Neutrophil (primary cell): ENCODE data around the gene DGKG.

Experiments
- H3K27ac ChIP-seq: fragments of 200-600 bp; sonication (generic); 2 replicates; pipeline ENCODE4 v1.5.1; 2016; ENCODE audit warnings: mild to moderate bottlenecking, moderate library complexity
- H3K27me3 ChIP-seq: fragments of 200-600 bp; sonication (generic); 2 replicates; pipeline ENCODE4 v1.6.0; 2016; ENCODE audit warnings: mild to moderate bottlenecking
- H3K36me3 ChIP-seq: fragments of 200-600 bp; sonication (generic); 2 replicates; pipeline ENCODE4 v1.5.1; 2017
- H3K4me1 ChIP-seq, 2 experiments: fragments of 200-600 bp in 1 of 2; sonication (generic) in 1 of 2; 1 replicate in 1 of 2; 2 replicates in 1 of 2; pipeline versions ENCODE4 v1.5.1 to v1.6.1; 2013 to 2016; ENCODE audit warnings: low read depth in 1 of 2, low read length in 1 of 2, mild to moderate bottlenecking in 1 of 2, moderate library complexity in 1 of 2; ENCODE audit not compliant: control insufficient read depth in 1 of 2, insufficient read depth in 1 of 2
- H3K4me3 ChIP-seq, 2 experiments: fragments of 200-600 bp in 1 of 2; sonication (generic) in 1 of 2; 1 replicate in 1 of 2; 2 replicates in 1 of 2; pipeline ENCODE4 v1.5.1; 2013 to 2016; ENCODE audit warnings: low read depth in 1 of 2, low read length in 1 of 2, mild to moderate bottlenecking in 1 of 2, moderate library complexity in 1 of 2
- H3K9me3 ChIP-seq: fragments of 200-600 bp; sonication (generic); 2 replicates; pipeline ENCODE4 v1.5.1; 2016
- TF ChIP-seq, protein P1 (sequence below): fragments of 200-600 bp; sonication (generic); IDR thresholded peaks from 2 replicates; pipeline ENCODE4 v1.5.1; 2016; ENCODE audit warnings: antibody characterized with exemption

The DGKG gene

DNA sequence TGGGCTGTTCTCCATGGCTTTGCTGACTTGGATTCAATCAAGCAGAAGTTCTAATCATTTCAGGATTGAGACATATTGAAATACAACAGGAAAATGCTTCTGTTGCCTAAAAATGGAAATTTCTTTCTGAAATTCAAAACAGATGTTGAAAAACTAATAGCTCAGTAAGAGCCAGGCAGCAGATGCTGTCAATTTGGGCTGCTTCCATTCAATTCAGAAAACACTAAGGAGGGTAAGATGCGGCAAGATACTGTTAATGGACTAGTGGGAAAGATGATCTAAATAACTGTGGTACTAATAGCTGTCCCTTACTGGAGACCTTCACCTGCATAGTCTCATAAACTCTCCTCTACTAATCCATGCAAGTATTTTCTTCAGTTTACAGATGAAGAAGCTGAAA lies 53.5 kb downstream of the DGKG start:
- Histone ChIP-seq H3K9me3 (no peaks in the 10 kb centered on the region), H3K4me3 (no peak overlapping the region), H3K4me1 (no peaks in the 10 kb centered on the region), H3K36me3 (peaks cover 44% of the 10 kb centered on the region), H3K27me3 (no peaks in the 10 kb centered on the region), H3K27ac (no peak overlapping the region)
- TF ChIP-seq, protein P1, sequence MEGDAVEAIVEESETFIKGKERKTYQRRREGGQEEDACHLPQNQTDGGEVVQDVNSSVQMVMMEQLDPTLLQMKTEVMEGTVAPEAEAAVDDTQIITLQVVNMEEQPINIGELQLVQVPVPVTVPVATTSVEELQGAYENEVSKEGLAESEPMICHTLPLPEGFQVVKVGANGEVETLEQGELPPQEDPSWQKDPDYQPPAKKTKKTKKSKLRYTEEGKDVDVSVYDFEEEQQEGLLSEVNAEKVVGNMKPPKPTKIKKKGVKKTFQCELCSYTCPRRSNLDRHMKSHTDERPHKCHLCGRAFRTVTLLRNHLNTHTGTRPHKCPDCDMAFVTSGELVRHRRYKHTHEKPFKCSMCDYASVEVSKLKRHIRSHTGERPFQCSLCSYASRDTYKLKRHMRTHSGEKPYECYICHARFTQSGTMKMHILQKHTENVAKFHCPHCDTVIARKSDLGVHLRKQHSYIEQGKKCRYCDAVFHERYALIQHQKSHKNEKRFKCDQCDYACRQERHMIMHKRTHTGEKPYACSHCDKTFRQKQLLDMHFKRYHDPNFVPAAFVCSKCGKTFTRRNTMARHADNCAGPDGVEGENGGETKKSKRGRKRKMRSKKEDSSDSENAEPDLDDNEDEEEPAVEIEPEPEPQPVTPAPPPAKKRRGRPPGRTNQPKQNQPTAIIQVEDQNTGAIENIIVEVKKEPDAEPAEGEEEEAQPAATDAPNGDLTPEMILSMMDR = no peak

DNA sequence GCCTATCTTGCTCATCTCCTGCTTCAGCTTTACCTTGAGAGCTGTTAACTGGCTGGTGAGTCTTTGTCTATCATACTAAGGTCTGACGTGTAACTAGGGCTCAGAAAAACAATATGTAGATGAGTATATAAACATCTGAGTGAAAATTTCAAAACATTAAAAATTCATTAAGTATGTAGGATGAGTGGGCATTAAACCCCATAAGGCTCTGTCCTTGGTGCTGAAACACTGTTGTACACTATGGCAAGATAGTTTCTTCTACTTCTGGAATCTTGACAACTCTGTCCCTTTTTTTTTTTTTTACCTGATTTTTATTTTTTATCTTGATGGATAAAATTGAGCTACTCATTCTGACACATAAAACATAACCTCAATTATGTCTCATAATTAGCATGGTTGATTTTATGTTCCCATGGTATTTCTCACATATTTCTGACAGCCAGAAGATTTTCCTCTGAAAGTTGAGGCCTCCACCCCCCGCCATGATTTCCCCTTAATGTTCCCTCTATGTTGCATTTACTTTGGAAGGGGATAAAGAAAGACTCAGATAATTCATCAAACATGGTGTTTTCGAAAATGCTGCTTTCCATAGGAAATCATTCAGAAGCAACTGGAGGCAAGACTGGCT lies 54.3 kb downstream of the DGKG start:
- Histone ChIP-seq H3K4me1 (no peaks in the 10 kb centered on the region), H3K27ac (no peak overlapping the region), H3K4me3 (no peak overlapping the region), H3K9me3 (no peaks in the 10 kb centered on the region), H3K36me3 (peaks cover 49% of the 10 kb centered on the region), H3K27me3 (no peaks in the 10 kb centered on the region)
- TF ChIP-seq, protein P1 = no peak

DNA sequence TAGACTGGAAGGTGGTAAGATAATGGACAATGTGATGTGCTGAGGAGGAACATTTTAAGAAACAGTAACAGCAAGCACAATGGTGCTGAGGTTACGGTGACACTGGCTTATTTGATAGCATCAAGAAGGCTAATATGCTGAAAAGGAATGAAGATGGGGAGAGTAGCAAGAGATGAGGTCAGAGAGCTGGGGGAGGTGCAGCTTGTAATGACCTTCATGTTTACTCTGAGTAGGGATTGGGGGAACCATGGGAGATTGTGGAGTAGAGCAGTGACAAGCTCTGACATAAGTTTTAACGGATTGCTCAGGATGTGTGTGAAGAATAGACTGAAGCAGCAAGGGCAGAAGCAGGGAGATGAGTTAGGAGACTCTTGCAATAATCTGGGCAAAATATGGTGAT lies 56.7 kb downstream of the DGKG start:
- no peak overlapping the region for H3K4me3 ChIP-seq
- H3K27me3 ChIP-seq = no peaks in the 10 kb centered on the region
- TF ChIP-seq, protein P1 = no peak

DNA sequence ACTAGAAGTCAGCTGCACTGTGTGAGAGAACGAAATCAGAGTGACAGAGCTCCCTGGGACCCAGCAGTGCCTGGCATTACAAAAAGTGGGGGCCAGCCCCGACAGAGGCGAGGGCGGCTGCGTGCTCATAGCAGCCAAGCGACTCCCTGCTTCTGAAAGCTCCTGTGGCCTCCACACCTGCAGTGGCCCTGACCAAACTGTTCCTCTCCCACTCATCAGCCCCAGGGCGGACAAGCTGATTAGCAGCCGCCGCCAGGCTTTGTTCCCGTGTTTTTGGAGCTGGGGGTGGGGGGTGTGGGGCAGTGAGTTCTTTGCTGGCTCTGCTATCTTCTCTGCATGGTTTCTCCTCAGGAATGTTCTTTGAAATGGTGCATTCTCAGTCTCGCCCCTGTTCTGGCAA lies 58.1 kb downstream of the DGKG start:
- no peaks in the 10 kb centered on the region for H3K4me1 ChIP-seq
- TF ChIP-seq, protein P1 = no peak

More for the DNA sequence above, 56.7 kb downstream of the DGKG start:
- no peak overlapping the region for H3K27ac ChIP-seq
- peaks cover 60% of the 10 kb centered on the region for H3K36me3 ChIP-seq
- H3K4me1 ChIP-seq = no peaks in the 10 kb centered on the region
- H3K9me3 ChIP-seq = no peaks in the 10 kb centered on the region

DNA sequence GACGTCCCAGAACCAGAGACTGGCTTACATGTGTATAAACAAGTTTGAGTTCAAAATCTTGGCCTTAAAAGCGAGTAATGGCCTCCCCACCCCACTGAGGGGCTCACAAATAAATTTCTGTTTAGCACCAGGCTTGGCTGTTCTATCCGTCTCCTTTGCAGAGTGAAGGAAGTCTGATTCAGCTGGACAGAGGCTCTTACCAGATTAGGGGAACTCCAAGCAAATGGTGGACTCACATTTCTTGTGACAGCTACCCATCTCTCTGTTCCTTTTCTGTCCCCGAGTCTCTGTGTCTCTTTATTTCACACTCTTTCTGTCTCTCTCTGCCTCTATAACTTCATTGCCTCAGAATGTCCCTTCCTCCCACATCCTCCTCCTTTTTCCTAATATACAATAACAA lies 62.7 kb downstream of the DGKG start:
- Histone ChIP-seq H3K27me3 (no peaks in the 10 kb centered on the region), H3K4me1 (no peaks in the 10 kb centered on the region), H3K9me3 (no peaks in the 10 kb centered on the region), H3K36me3 (peaks cover 85% of the 10 kb centered on the region), H3K27ac (no peak overlapping the region), H3K4me3 (no peak overlapping the region)
- TF ChIP-seq, protein P1 = no peak

More for the DNA sequence above, 58.1 kb downstream of the DGKG start:
- Histone ChIP-seq H3K9me3 (no peaks in the 10 kb centered on the region), H3K36me3 (peaks cover 70% of the 10 kb centered on the region), H3K27me3 (no peaks in the 10 kb centered on the region), H3K27ac (no peak overlapping the region), H3K4me3 (no peak overlapping the region)

DNA sequence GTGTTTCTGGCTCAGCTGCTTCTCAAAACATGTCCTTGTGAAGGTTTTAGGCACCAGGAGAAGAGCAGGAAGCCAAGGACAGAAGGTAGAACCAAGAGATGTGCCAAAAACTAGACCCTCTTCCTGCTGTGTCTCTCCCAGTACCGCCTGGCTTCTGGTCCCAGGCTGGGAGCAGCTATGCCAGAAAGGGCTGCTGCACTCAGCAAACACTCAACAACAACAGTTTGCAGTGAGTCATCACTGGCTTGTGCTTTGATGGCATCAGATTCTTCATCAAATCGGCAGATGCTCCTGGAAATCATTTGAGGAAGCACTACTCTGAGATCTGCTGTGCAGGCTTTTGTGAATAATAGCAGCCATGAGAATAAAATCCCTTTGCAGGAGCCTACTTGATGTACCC lies 63.2 kb downstream of the DGKG start:
- H3K9me3 ChIP-seq = no peaks in the 10 kb centered on the region
- TF ChIP-seq, protein P1 = no peak
- H3K4me1 ChIP-seq = no peaks in the 10 kb centered on the region
- H3K27ac ChIP-seq = no peak overlapping the region
- H3K36me3 ChIP-seq = peaks cover 84% of the 10 kb centered on the region
- no peak overlapping the region for H3K4me3 ChIP-seq
- no peaks in the 10 kb centered on the region for H3K27me3 ChIP-seq
